ENCODE measurements around the gene VPS50. TPM values are rescaled to one million over a fixed set of nuclear protein-coding genes. Genes with fewer than 3 reads are reported as not detected.
"Not testable (repeated sequence)": the region's sequence is repeated elsewhere in the genome, so short reads cannot be mapped to it uniquely, and the experiment has no call there.

The VPS50 gene
- total and polyA plus RNA-seq, 2 donors from 2014 or later, result 12.9 to 33.8 TPM

GRCh38 chr7:93320887-93321286 lies 88.7 kb downstream of the VPS50 start:
- no peak overlapping the region for H3K27ac ChIP-seq (ENCODE audit: low read depth in 2 of 2, low read length in 2 of 2)
- H3K9ac ChIP-seq (ENCODE audit: low read length in 3 of 3), result no peak overlapping the region
- H3K36me3 ChIP-seq (ENCODE audit: control insufficient read depth in 2 of 3, insufficient read depth in 3 of 3, low read length in 3 of 3), result peaks cover 0 to 9% (median 6%) of the 10 kb centered on the region in 3 donors
- no peak for TF ChIP-seq CTCF (IDR thresholded peaks at IDR 0.05; ENCODE audit: borderline replicate concordance, extremely low read depth, insufficient read depth)
- H3K4me3 ChIP-seq (ENCODE audit: low read length in 3 of 3), result no peak overlapping the region
- H3K27me3 ChIP-seq (ENCODE audit: control insufficient read depth, insufficient read depth, low read length), result no peaks in the 10 kb centered on the region
- FAIRE-seq (no peak), DNase-seq (no peak)
- no peaks in the 10 kb centered on the region for H3K4me1 ChIP-seq (ENCODE audit: control insufficient read depth in 2 of 3, insufficient read depth in 2 of 3, low read depth in 1 of 3, low read length in 3 of 3)
- no peaks in the 10 kb centered on the region for H3K9me3 ChIP-seq (ENCODE audit: control insufficient read depth in 2 of 3, insufficient read depth in 1 of 3, low read length in 3 of 3)
- intact Hi-C loops (cut with DNase I), result no loop called here

DNA sequence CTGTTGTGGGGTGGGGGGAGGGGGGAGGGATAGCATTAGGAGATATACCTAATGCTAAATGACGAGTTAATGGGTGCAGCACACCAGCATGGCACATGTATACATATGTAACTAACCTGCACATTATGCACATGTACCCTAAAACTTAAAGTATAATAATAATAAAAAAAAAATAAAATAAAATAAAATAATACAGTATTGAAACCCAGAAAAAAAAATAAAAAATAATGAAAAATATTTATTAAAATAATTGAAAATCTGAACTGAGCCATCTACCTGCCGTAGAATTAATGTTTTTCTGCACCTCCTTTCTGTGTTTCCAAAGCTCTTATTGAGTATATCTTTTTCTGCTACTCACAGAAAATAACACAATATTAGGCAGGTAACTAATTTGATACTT lies 94.1 kb downstream of the VPS50 start:
- H3K9ac ChIP-seq (ENCODE audit: low read length in 3 of 3); H3K4me1 ChIP-seq (ENCODE audit: control insufficient read depth in 2 of 3, insufficient read depth in 2 of 3, low read depth in 1 of 3, low read length in 3 of 3); FAIRE-seq; DNase-seq; H3K9me3 ChIP-seq (ENCODE audit: control insufficient read depth in 2 of 3, insufficient read depth in 1 of 3, low read length in 3 of 3); H3K36me3 ChIP-seq (ENCODE audit: control insufficient read depth in 2 of 3, insufficient read depth in 3 of 3, low read length in 3 of 3); H3K4me3 ChIP-seq (ENCODE audit: low read length in 3 of 3); intact Hi-C loops (cut with DNase I); H3K27me3 ChIP-seq (ENCODE audit: control insufficient read depth, insufficient read depth, low read length); H3K27ac ChIP-seq (ENCODE audit: low read depth in 2 of 2, low read length in 2 of 2): not testable (repeated sequence)

- no peaks in the 10 kb centered on the region for H3K36me3 ChIP-seq (ENCODE audit: control insufficient read depth in 2 of 3, insufficient read depth in 3 of 3, low read length in 3 of 3)
- DNase-seq (no peak), FAIRE-seq (no peak)
- H3K9ac ChIP-seq (ENCODE audit: low read length in 3 of 3), result no peak overlapping the region
- H3K4me3 ChIP-seq (ENCODE audit: low read length in 3 of 3), result no peak overlapping the region
- H3K27ac ChIP-seq (ENCODE audit: low read depth in 2 of 2, low read length in 2 of 2), result no peak overlapping the region
- intact Hi-C loops (cut with DNase I), result no loop called here
- H3K27me3 ChIP-seq (ENCODE audit: control insufficient read depth, insufficient read depth, low read length), result no peaks in the 10 kb centered on the region
- no peaks in the 10 kb centered on the region for H3K4me1 ChIP-seq (ENCODE audit: control insufficient read depth in 2 of 3, insufficient read depth in 2 of 3, low read depth in 1 of 3, low read length in 3 of 3)
- TF ChIP-seq CTCF (IDR thresholded peaks at IDR 0.05; ENCODE audit: borderline replicate concordance, extremely low read depth, insufficient read depth), result no peak
- no peaks in the 10 kb centered on the region for H3K9me3 ChIP-seq (ENCODE audit: control insufficient read depth in 2 of 3, insufficient read depth in 1 of 3, low read length in 3 of 3)
Measured at GRCh38 chr7:93327006-93327633, 95.0 kb downstream of the VPS50 start.

- H3K4me3 ChIP-seq (ENCODE audit: low read length in 3 of 3), result no peak overlapping the region
- FAIRE-seq, result no peak
- H3K9me3 ChIP-seq (ENCODE audit: control insufficient read depth in 2 of 3, insufficient read depth in 1 of 3, low read length in 3 of 3), result no peaks in the 10 kb centered on the region
- H3K27ac ChIP-seq (ENCODE audit: low read depth in 2 of 2, low read length in 2 of 2), result no peak overlapping the region
- H3K9ac ChIP-seq (ENCODE audit: low read length in 3 of 3), result no peak overlapping the region
- intact Hi-C loops (cut with DNase I), result no loop called here
- H3K27me3 ChIP-seq (ENCODE audit: control insufficient read depth, insufficient read depth, low read length), result no peaks in the 10 kb centered on the region
- H3K4me1 ChIP-seq (ENCODE audit: control insufficient read depth in 2 of 3, insufficient read depth in 2 of 3, low read depth in 1 of 3, low read length in 3 of 3), result no peaks in the 10 kb centered on the region
- TF ChIP-seq CTCF (IDR thresholded peaks at IDR 0.05; ENCODE audit: borderline replicate concordance, extremely low read depth, insufficient read depth), result no peak
- DNase-seq, result no peak
- peaks cover 0 to 3% (median 0%) of the 10 kb centered on the region in 3 donors for H3K36me3 ChIP-seq (ENCODE audit: control insufficient read depth in 2 of 3, insufficient read depth in 3 of 3, low read length in 3 of 3)
Measured at GRCh38 chr7:93331706-93332105, 99.5 kb downstream of the VPS50 start.

All from kidney (tissue), 14 donors.